SK-N-SH (cell line): ENCODE measurements around the gene RETSAT. TPM values are rescaled to one million over a fixed set of nuclear protein-coding genes. Genes with fewer than 3 reads are reported as not detected.
"Not testable (repeated sequence)": the region's sequence is repeated elsewhere in the genome, so short reads cannot be mapped to it uniquely, and the experiment has no call there.

Experiments
- CTCF ChIA-PET: fragments of 300-600, 350-600 bp; formaldehyde crosslinking; extraction: SDS; loops from one replicate; lab custom pipeline; 2021; lab: Yijun Ruan, JAX
- POLR2A ChIA-PET: fragments of 350-600 bp; sonication (Branson Sonifier 250); formaldehyde crosslinking; extraction: SDS; loops from one replicate; lab custom pipeline; 2020; ENCODE audit warnings: antibody characterized with exemption, inconsistent platforms; lab: Yijun Ruan, JAX
- DNase-seq: peaks from one replicate; pipeline ENCODE4 v3.0.0; 2012
- H2AFZ ChIP-seq: fragments of 200-600 bp; sonication (generic); 2 replicates; pipeline ENCODE4 v1.8.1; 2016; ENCODE audit warnings: antibody characterized with exemption, mild to moderate bottlenecking, low read depth
- H3F3A ChIP-seq: fragments of 200-600 bp; sonication (generic); replicated peaks from 2 replicates; pipeline ENCODE3; 2016; ENCODE audit warnings: antibody characterized with exemption, mild to moderate bottlenecking; ENCODE audit not compliant: insufficient read depth
- H3K27ac ChIP-seq, 2 experiments: fragments of 200-500 bp in 1 of 2; fragments of 200-600 bp in 1 of 2; sonication (Bioruptor generic) in 1 of 2; sonication (generic), shearing (Covaris generic) in 1 of 2; 2 replicates each; pipeline versions ENCODE4 v1.5.1 to v1.6.1; 2014 to 2016; ENCODE audit warnings: low read depth in 2 of 2, inconsistent platforms in 1 of 2, low read length in 1 of 2, mild to moderate bottlenecking in 1 of 2, mixed read lengths in 1 of 2
- H3K27me3 ChIP-seq: fragments of 200-600 bp; sonication (generic), shearing (Covaris generic); 2 replicates; pipeline ENCODE4 v1.6.1; 2016; ENCODE audit warnings: mixed run types; ENCODE audit not compliant: insufficient read depth
- H3K36me3 ChIP-seq, 2 experiments: fragments of 200-500 bp in 1 of 2; fragments of 200-600 bp in 1 of 2; sonication (Bioruptor generic) in 1 of 2; sonication (generic) in 1 of 2; replicated peaks in 1 of 2; 2 replicates each; pipeline versions ENCODE3 to v1.5.1; 2014 to 2016; ENCODE audit warnings: low read length in 1 of 2, mild to moderate bottlenecking in 1 of 2; ENCODE audit not compliant: insufficient read depth in 2 of 2, control insufficient read depth in 1 of 2
- H3K4me1 ChIP-seq, 2 experiments: fragments of 200-500 bp in 1 of 2; fragments of 200-600 bp in 1 of 2; sonication (Bioruptor generic) in 1 of 2; sonication (generic), shearing (Covaris generic) in 1 of 2; 2 replicates each; pipeline versions ENCODE4 v1.5.1 to v1.6.1; 2014 to 2016; ENCODE audit warnings: low read depth in 1 of 2, low read length in 1 of 2, mixed run types in 1 of 2; ENCODE audit not compliant: insufficient read depth in 2 of 2, control insufficient read depth in 1 of 2
- H3K4me2 ChIP-seq: fragments of 200-600 bp; sonication (generic), shearing (Covaris generic); 2 replicates; pipeline ENCODE4 v1.6.1; 2017; ENCODE audit warnings: mixed run types
- H3K4me3 ChIP-seq, 2 experiments: fragments of 200-500 bp in 1 of 2; fragments of 200-600 bp in 1 of 2; sonication (Bioruptor generic) in 1 of 2; sonication (generic), shearing (Covaris generic) in 1 of 2; 2 replicates each; pipeline versions ENCODE4 v1.5.1 to v1.8.1; 2014 to 2016; ENCODE audit warnings: low read depth in 2 of 2, inconsistent platforms in 1 of 2, low read length in 1 of 2, mild to moderate bottlenecking in 1 of 2, mixed read lengths in 1 of 2, moderate library complexity in 1 of 2
- H3K79me2 ChIP-seq: fragments of 200-600 bp; sonication (generic); 2 replicates; pipeline ENCODE4 v1.8.1; 2017; ENCODE audit warnings: mild to moderate bottlenecking; ENCODE audit not compliant: insufficient read depth
- H3K9ac ChIP-seq: fragments of 200-600 bp; sonication (generic); 2 replicates; pipeline ENCODE4 v1.6.1; 2017; ENCODE audit warnings: mixed run types
- H3K9me2 ChIP-seq: fragments of 200-600 bp; sonication (generic); 2 replicates; pipeline ENCODE4 v1.6.1; 2017; ENCODE audit warnings: mixed run types
- H3K9me3 ChIP-seq: fragments of 200-600 bp; sonication (generic); 2 replicates; pipeline ENCODE4 v1.6.1; 2017; ENCODE audit warnings: mixed run types, mild to moderate bottlenecking, moderate library complexity
- H4K20me1 ChIP-seq: fragments of 200-600 bp; sonication (generic); 2 replicates; pipeline ENCODE4 v1.6.1; 2017; ENCODE audit warnings: mild to moderate bottlenecking, mixed run types; ENCODE audit not compliant: insufficient read depth
- FOSL2 ChIP-seq: IDR thresholded peaks from 2 replicates; pipeline ENCODE4 v1.4.0; 2012; ENCODE audit warnings: low read depth, mild to moderate bottlenecking, moderate library complexity, borderline replicate concordance
- FOXM1 ChIP-seq: IDR thresholded peaks from 2 replicates; pipeline ENCODE4 v1.4.0; 2012; ENCODE audit warnings: low read depth, mild to moderate bottlenecking
- IRF3 ChIP-seq: fragments of 150-350 bp; IDR thresholded peaks from 2 replicates; pipeline ENCODE4 v1.6.1; 2016; ENCODE audit warnings: mild to moderate bottlenecking, low read depth, low read length
- MEF2A ChIP-seq: IDR thresholded peaks from 2 replicates; pipeline ENCODE4 v1.4.0; 2012; ENCODE audit warnings: low read depth, borderline replicate concordance
- PBX3 ChIP-seq: IDR thresholded peaks from 2 replicates; pipeline ENCODE4; 2012
- RFX5 ChIP-seq: IDR thresholded peaks from 2 replicates; pipeline ENCODE4 v1.6.1; 2012; ENCODE audit warnings: mild to moderate bottlenecking, improper control_type of control experiment, low read length
- SIN3A ChIP-seq: IDR thresholded peaks from 2 replicates; pipeline ENCODE4 v1.6.1; 2012; ENCODE audit warnings: low read depth, mild to moderate bottlenecking, low read length, moderate library complexity, borderline replicate concordance
- SMC3 ChIP-seq: IDR thresholded peaks from 2 replicates; pipeline ENCODE4 v1.6.1; 2012; ENCODE audit warnings: low read depth, low read length, improper control_type of control experiment
- YY1 ChIP-seq: IDR thresholded peaks from 2 replicates; pipeline ENCODE4 v1.4.0; 2012; ENCODE audit warnings: low read depth, mild to moderate bottlenecking
- WGBS: methylation state at CpG from one replicate; pipeline ENCODE4 v1.1.6; 2017; ENCODE audit warnings: low lambda C conversion rate; 5-methylcytosine and 5-hydroxymethylcytosine counted together
- polyA plus RNA-seq, 3 experiments: library from polyadenylated mRNA; depleted of rRNA; stranded (reverse); fragments of >200 nt; gene quantifications; 2 replicates each; pipeline ENCODE4 v1.2.3, GENCODE V29; 2012
- TF ChIP-seq, protein P1 (sequence below): IDR thresholded peaks from 2 replicates; pipeline ENCODE4 v1.6.1; 2012; ENCODE audit warnings: mild to moderate bottlenecking, low read depth, low read length, moderate library complexity
- TF ChIP-seq, protein P2 (sequence below): fragments of 150-350 bp; IDR thresholded peaks from 2 replicates; pipeline ENCODE4 v1.6.1; 2017; ENCODE audit warnings: antibody characterized with exemption, low read length, low read depth, borderline replicate concordance

Gene RETSAT
- polyA plus RNA-seq, 1 of the 3 experiments (the other 2 are of a cell fraction): 28.0 TPM

GRCh38 chr2:85340034-85340892 is 14.1 kb downstream of the RETSAT start (continued):
- TF ChIP-seq IRF3: no peak
- no peak for TF ChIP-seq MEF2A
- TF ChIP-seq, protein P1, sequence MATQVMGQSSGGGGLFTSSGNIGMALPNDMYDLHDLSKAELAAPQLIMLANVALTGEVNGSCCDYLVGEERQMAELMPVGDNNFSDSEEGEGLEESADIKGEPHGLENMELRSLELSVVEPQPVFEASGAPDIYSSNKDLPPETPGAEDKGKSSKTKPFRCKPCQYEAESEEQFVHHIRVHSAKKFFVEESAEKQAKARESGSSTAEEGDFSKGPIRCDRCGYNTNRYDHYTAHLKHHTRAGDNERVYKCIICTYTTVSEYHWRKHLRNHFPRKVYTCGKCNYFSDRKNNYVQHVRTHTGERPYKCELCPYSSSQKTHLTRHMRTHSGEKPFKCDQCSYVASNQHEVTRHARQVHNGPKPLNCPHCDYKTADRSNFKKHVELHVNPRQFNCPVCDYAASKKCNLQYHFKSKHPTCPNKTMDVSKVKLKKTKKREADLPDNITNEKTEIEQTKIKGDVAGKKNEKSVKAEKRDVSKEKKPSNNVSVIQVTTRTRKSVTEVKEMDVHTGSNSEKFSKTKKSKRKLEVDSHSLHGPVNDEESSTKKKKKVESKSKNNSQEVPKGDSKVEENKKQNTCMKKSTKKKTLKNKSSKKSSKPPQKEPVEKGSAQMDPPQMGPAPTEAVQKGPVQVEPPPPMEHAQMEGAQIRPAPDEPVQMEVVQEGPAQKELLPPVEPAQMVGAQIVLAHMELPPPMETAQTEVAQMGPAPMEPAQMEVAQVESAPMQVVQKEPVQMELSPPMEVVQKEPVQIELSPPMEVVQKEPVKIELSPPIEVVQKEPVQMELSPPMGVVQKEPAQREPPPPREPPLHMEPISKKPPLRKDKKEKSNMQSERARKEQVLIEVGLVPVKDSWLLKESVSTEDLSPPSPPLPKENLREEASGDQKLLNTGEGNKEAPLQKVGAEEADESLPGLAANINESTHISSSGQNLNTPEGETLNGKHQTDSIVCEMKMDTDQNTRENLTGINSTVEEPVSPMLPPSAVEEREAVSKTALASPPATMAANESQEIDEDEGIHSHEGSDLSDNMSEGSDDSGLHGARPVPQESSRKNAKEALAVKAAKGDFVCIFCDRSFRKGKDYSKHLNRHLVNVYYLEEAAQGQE: no peak
- no peak for TF ChIP-seq FOXM1

DNA sequence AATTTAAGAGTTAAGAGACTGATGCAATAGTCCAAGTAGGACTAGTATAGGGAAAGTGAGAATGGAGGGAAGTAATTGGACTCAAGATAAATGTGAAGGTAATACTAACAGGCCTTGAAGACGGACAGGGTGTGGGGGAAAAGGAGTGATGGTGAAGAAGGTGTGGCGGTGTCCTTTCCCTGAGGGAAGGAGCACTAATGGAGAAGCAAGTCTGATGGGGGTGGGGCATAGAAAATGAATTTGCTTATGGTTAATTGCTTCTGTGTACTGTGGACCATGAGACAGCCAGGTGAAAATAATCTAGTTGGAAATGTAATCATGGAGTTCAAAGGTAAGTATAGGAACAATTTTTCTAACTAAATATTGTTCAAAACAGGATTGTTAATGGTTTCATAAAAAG is 19.4 kb downstream of the RETSAT start:
- no peaks in the 10 kb centered on the region for H3F3A ChIP-seq
- no peak overlapping the region for H2AFZ ChIP-seq
- 47% methylated on average over 2 of the region's 2 CpGs for WGBS
- no peaks in the 10 kb centered on the region for H3K79me2 ChIP-seq
- TF ChIP-seq RFX5: no peak
- TF ChIP-seq, protein P2, sequence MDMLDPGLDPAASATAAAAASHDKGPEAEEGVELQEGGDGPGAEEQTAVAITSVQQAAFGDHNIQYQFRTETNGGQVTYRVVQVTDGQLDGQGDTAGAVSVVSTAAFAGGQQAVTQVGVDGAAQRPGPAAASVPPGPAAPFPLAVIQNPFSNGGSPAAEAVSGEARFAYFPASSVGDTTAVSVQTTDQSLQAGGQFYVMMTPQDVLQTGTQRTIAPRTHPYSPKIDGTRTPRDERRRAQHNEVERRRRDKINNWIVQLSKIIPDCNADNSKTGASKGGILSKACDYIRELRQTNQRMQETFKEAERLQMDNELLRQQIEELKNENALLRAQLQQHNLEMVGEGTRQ: no peak
- no peak for TF ChIP-seq FOXM1
- TF ChIP-seq FOSL2: no peak
- no peak for TF ChIP-seq SIN3A
- TF ChIP-seq IRF3: no peak
- TF ChIP-seq SMC3: no peak
- TF ChIP-seq PBX3: no peak
- no peak for TF ChIP-seq YY1
- TF ChIP-seq MEF2A: no peak
- TF ChIP-seq, all 33 proteins: peak for 0
- H3K9me3 ChIP-seq: no peaks in the 10 kb centered on the region
- H3K4me2 ChIP-seq: no peak overlapping the region
- no peaks in the 10 kb centered on the region for H3K9me2 ChIP-seq
- CTCF ChIA-PET: no interaction called here
- no peak for DNase-seq
- no peak overlapping the region for H3K4me3 ChIP-seq
- no peak overlapping the region for H3K27ac ChIP-seq
- POLR2A ChIA-PET: no interaction called here
- H3K36me3 ChIP-seq: no peaks in the 10 kb centered on the region
- no peaks in the 10 kb centered on the region for H3K4me1 ChIP-seq
- H3K27me3 ChIP-seq: no peaks in the 10 kb centered on the region
- H3K9ac ChIP-seq: no peak overlapping the region
- no peaks in the 10 kb centered on the region for H4K20me1 ChIP-seq

DNA sequence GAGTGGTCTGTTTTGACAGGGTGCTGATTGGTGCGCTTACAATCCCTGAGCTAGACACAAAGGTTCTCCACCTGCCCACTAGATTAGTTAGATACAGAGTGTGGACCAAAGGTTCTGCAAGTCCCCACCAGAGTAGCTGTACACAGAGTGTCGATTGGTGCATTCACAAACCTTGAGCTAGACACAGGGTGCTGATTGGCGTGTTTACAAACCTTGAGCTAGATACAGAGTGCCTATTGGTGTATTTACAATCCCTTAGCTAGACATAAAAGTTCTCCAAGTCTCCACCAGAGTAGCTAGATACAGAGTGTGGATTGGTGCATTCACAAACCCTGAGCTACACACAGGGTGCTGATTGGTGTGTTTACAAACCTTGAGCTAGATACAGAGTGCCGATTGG is 20.5 kb downstream of the RETSAT start:
- POLR2A ChIA-PET, H3K27ac ChIP-seq, H3K9me3 ChIP-seq, H3K9me2 ChIP-seq, H3K9ac ChIP-seq, H3K4me3 ChIP-seq, DNase-seq, H3K79me2 ChIP-seq, H3K4me1 ChIP-seq, H3K36me3 ChIP-seq, H3K27me3 ChIP-seq, H2AFZ ChIP-seq, H3F3A ChIP-seq, H3K4me2 ChIP-seq, H4K20me1 ChIP-seq: not testable (repeated sequence)
- CTCF ChIA-PET: interaction anchor here (0.6 to 1.1 kb wide), 3 partner anchors 33 to 837 kb away, joined by 3 read pairs; no protein-coding TSS in a partner anchor
- 94% methylated on average over 4 of the region's 4 CpGs for WGBS
